ENCODE measurements around the gene PPP1CC.
"Not testable (repeated sequence)": the region's sequence is repeated elsewhere in the genome, so short reads cannot be mapped to it uniquely, and the experiment has no call there.

Gene PPP1CC

DNA sequence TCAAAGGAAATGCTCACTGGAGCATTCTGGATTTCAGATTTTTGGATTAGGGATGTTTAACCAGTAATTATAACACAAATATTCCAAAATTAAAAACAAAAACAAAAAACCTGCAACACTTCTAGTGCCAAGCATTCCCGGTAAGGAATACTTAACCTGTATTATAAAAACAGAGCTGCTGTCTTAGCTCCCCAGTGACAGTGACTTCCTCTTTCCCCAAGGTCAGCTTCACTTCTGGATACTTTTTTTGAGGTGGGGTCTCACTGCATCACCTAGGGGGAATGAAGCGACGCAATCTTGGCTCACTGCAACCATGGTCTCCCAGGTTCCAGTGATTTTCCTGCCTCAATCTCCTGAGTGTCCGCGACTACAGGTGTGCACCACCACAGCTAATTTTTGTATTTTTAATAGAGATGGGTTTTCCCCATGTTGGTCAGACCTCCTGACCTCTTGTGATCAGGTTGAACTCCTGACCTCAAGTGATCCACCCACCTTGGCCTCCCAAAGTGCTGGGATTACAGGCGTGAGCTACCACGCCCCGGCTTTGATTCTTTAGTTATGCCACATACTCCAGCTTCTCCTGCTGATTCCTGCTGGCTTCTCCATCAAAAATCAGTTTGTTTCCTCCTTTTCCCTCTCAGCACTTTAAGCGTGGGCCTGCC lies 15.9 kb downstream of the PPP1CC start:
- in situ Hi-C loops (cut with MboI; ENCODE audit: low sequenced_read_pairs) = no loop called here

GRCh38 chr12:110726028-110726427 lies 16.7 kb downstream of the PPP1CC start:
- in situ Hi-C loops (cut with MboI; ENCODE audit: low sequenced_read_pairs) = no loop called here

DNA sequence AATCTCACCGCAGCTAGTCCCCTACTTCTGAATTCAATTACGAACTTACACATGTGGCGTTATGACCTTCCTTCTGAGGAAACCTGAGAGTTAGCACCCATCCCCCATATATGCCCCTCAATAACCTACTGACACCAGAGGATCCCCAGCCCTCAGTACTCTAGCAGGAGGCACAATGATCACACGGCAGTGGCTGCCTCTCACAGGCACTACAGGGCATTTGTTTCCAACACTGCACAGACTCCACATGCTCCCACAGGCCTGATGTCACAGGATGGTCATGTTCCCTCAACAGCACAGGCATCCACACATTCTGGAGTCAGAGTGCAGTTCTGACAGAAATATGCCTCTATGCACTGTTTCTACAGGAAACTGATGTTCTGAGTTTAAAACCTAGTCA lies 17.4 kb downstream of the PPP1CC start:
- in situ Hi-C loops (cut with MboI; ENCODE audit: low sequenced_read_pairs) = no loop called here

DNA sequence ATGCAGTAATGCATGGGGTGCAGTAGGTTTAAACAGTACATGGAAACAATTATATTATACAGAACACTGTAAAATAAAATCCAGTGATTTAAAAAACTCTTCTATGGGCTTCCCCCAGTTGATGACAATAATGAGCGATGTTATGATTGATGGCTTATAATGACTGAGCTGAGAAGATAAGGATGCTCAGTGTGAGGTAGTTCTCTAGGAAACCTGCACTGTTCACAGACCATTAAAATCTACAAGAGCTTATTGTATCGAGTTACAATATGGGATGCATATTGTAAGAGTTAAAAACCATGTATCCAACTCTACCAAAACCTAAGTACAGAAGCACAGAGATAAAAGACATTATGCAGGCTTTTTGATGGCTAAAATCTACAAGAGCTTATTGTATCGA lies 19.8 kb downstream of the PPP1CC start:
- in situ Hi-C loops (cut with MboI; ENCODE audit: low sequenced_read_pairs) = not testable (repeated sequence)

- in situ Hi-C loops (cut with MboI; ENCODE audit: low sequenced_read_pairs) = no loop called here
Observed at GRCh38 chr12:110721570-110721969, 21.1 kb downstream of the PPP1CC start.

DNA sequence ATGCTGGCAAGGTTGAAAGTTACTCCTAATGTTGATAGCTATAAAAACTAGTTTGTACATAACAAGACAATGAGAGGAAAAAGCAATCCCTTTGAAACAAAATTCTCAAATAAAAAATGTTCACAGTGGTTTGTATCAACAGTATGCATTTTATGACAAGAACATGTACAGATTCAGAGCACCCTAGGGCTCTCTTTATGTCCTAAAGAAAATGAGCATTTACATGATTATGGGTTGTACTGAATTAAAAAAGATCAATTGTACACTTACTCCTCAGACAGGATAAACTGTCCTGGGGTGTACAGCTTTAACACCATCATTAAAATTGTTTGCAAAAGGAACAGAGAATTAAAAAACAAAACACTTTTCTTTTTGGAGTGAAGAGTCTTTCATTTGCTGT lies 22.2 kb downstream of the PPP1CC start:
- in situ Hi-C loops (cut with MboI; ENCODE audit: low sequenced_read_pairs) = no loop called here

DNA sequence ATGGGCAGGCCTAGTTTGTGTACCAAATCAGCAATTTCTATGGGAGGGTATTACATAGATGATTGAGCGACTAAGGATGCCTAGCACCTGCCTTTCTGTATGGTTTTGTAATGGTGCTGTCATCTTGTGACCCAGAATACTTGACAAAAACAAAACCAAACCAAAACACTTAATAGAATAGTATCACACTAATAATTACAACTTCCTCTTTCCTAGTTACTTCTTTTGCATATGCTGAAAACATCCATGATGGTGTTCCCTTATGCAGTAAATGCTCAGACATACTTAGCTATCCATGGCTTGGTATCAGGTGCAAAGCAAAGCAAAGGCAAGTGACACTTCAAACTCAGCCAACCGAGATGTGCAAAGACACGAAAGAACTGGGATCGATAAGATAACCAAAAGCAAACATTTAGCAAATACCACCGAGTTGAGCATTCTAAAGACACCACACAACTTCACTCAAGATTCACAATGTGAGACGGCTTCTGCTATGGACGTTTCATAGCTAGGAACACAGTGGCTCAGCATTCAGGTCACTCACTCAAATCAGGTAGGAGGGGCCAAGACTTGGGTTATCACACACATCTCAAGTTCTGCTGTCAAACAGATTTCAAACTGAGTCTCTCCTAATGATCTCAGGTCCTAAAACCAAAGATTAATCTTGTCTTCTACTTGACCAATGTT lies 24.3 kb downstream of the PPP1CC start:
- in situ Hi-C loops (cut with MboI; ENCODE audit: low sequenced_read_pairs) = no loop called here

DNA sequence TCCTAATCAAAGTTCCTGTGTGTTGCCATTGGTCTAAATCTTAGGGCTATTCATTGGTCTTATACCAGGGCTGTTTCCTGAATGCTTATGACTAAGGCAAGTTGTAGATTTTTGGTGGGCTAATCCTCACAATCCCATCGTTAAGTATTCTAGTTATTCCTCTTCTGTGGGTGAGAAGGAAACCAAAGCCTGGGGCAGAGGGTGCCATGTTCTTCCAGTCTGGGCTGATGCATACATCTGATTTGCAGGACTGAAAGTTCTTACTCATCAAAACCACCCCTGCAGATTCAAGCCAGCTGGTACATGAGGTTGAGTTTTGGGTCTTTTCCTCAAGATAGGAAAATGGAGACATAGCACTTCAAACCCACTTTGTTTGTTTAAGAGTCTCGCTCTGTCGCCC lies 25.7 kb downstream of the PPP1CC start:
- in situ Hi-C loops (cut with MboI; ENCODE audit: low sequenced_read_pairs) = no loop called here

DNA sequence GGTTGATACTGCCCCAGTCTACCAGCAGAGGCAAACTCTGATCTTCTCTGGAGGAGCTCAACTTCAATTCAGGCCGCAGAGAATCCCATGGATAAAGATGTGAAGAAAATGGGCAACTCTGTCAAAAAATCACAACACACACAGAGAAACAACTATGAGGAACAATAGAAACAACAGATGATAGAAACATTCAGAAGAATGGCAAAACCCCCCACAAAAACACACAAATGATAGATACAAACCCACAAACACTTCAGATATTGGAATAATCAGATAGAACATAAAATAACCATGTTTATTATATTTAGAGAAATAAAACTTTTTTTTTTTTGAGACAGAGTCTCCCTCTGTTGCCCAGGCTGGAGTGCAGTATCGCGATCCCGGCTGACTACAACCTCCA lies 33.8 kb downstream of the PPP1CC start:
- in situ Hi-C loops (cut with MboI; ENCODE audit: low sequenced_read_pairs) = no loop called here

GRCh38 chr12:110705309-110705708 lies 37.4 kb downstream of the PPP1CC start:
- in situ Hi-C loops (cut with MboI; ENCODE audit: low sequenced_read_pairs) = no loop called here

- in situ Hi-C loops (cut with MboI; ENCODE audit: low sequenced_read_pairs) = no loop called here
Observed at GRCh38 chr12:110704750-110705149, 37.9 kb downstream of the PPP1CC start.

DNA sequence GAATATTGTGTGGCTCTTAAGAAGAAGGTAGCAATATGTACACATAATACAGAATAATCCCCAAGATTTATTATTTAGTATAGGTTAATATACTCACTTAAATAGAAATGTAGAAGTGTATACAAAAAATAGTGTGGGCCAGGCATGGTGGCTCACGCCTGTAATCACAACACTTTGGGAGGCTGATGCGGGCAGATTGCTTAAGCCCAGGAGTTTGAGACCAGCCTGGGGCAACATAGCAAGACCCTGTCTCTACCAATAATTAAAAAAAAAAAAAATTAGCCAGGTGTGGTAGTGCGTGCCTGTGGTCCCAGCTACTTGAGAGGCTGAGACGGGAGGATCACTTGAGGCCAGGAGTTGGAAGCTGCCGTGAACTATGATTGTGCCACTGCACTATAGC lies 38.5 kb downstream of the PPP1CC start:
- in situ Hi-C loops (cut with MboI; ENCODE audit: low sequenced_read_pairs) = no loop called here

- in situ Hi-C loops (cut with MboI; ENCODE audit: low sequenced_read_pairs) = no loop called here
Observed at GRCh38 chr12:110702081-110702480, 40.6 kb downstream of the PPP1CC start.

DNA sequence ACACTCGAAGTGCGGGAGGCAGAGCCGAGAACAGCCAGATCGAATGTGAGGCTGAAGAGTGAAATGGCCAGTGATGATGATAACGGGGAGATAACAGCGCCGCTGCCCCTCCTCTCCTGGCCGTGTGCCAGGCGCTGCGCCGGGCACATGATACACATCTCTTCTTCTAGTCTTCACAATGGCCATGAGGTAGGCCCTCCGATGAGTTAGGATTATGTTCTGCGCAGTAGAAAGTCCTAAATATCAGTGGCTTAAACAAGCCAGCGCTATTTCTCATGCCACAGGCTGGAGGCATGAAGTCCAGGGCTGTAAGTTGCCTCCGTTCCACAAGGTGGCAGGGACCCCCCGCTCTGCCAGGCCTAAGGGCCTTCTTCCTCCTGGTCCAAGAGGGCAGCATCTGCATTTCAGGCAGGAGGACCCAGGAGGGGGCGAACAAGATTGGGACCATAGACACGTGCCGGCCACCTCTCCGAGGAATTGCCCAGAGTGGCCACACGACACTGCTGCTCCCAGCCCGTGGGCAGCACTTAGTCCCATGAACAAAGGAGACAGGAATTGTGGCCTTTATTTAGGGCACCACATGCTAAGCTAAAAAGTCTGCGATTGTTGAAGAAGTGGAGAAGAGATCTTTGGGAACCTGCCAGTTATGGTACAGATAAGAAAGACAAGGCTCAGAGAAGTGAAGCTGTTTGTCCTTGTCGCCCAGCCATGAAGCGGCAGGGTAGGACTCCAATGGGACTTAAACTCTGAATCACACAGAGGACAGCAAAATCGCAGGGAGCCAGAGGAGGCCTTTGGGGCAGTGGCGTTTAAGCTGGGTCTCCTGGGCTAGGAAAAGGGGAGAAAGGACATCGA lies 42.9 kb downstream of the PPP1CC start:
- in situ Hi-C loops (cut with MboI; ENCODE audit: low sequenced_read_pairs) = loop anchor here (10.0 kb wide), 1 partner anchor 245 kb away; the partner anchor contains the start of gene ARPC3

DNA sequence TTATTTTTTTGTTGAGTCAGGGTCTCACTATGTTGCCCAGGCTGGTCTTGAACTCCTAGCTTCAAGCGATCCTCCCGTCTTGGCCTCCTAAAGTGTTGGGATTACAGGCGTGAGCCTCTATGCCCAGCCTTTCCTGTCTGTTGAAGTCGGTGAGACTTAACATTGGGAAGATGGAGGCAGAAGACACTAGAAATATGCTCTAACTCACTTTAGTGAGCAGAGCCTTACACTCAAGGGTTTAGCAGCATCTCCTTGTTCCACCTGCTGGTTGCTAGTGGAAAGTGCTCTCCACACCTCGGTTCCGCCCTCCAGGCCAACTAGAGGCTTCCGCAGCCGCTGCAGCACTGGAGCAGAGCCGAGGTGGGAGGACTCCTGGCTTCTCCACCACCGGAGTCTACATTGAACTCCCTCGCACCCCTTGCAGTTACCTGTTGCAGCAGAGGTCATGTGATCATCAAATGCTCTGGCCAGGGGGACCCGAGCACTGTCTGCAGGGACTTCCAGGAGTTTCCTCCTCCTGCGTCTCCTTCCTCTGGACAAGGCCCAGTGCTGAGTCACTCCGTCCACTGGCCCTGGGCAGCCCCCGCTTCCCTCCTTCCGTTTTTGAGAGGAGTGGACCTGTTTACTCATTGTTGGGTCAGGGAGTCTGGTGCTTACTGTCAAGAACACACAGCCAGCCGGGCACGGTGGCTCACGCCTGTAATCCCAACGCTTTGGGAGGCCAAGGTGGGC lies 44.4 kb downstream of the PPP1CC start:
- in situ Hi-C loops (cut with MboI; ENCODE audit: low sequenced_read_pairs) = loop anchor here (10.0 kb wide), 1 partner anchor 244 kb away; the partner anchor contains the start of gene ARPC3

- in situ Hi-C loops (cut with MboI; ENCODE audit: low sequenced_read_pairs) = loop anchor here (10.0 kb wide), 1 partner anchor 242 kb away; the partner anchor contains the start of gene ARPC3
Observed at GRCh38 chr12:110697236-110697635, 45.5 kb downstream of the PPP1CC start.

GRCh38 chr12:110696283-110696682 lies 46.4 kb downstream of the PPP1CC start:
- in situ Hi-C loops (cut with MboI; ENCODE audit: low sequenced_read_pairs) = loop anchor here (10.0 kb wide), 1 partner anchor 241 kb away; the partner anchor contains the start of gene ARPC3

GRCh38 chr12:110694330-110694901 lies 48.3 kb downstream of the PPP1CC start:
- in situ Hi-C loops (cut with MboI; ENCODE audit: low sequenced_read_pairs) = loop anchor here (10.0 kb wide), 1 partner anchor 240 kb away; the partner anchor contains the start of gene ARPC3

- in situ Hi-C loops (cut with MboI; ENCODE audit: low sequenced_read_pairs) = loop anchor here (10.0 kb wide), 1 partner anchor 239 kb away; the partner anchor contains the start of gene ARPC3
Observed at GRCh38 chr12:110693731-110694130, 49.0 kb downstream of the PPP1CC start.

DNA sequence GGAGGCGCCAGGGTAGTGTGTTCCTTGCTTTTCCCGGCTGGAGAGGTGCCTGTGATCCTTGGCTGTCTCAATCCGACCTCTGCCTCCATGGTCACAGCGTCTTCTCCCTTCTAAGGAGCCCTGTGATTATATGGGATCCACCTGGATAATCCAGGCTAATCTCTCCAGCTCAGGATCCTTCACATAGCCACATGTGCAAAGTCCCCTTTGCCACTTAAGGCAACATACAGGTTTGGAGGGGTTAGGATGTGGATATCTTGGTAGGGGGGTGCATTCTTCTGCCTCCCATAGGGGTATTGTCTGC lies 52.6 kb downstream of the PPP1CC start:
- in situ Hi-C loops (cut with MboI; ENCODE audit: low sequenced_read_pairs) = loop anchor here (10.0 kb wide), 1 partner anchor 235 kb away; the partner anchor contains the start of gene ARPC3
